Stromal cell of bone marrow (primary cell): ENCODE measurements around the gene MEIS1.

ENCODE experiments used
- DNase-seq: peaks from one replicate; pipeline ENCODE4 v3.0.0-alpha.2; 2012; ENCODE audit warnings: low read depth

Gene MEIS1

GRCh38 chr2:66443979-66444861 lies 9.3 kb downstream of the MEIS1 start:
- DNase-seq, result no peak

- no peak for DNase-seq
Measured at GRCh38 chr2:66445076-66445924, 10.4 kb downstream of the MEIS1 start.

DNA sequence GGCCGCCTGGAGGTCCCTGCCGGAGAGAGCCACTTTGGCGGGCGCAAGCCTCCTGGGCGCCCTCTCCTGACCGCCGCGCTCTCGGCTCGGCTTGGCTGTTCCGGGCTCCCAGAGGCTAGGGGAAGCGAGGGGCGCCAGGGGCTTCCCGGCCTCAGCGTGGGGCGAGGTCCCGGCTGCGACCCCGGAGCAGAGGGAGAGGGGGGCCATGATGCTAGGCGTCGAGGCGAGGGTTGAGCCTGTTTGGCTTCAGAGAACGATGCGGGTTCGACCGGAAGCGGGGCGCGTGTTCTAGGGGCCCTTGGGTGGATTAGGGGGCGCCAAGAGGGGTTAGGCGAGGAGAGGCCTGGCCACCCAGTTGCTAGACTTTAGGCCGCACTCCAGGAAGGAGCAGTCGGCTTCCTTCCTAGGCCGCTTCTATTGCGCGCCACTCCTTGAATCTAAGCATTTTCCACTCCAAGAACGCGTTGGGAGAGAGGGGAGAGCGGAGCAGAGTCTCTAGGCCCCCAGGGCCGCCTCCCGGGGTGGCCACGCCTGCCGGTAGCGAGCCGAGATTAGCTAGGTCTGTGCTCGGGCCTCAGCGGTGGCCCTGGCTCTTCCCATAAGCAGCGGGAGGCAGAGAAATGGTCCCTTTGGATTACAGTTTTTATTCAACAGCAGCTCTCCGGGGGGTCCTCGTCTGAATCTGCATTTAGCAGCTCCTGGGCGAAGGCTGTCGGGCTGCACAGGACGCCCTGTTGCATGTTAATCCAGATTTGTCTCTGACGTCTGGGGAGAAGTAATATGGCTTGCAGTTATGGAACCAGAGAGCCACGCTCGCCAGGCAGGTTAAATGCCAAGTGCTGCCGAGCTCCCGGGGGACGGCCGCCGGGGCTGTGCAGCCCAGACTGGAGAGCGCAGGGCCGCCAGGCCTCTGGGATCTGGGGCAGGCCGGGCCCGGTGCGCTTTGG lies 11.3 kb downstream of the MEIS1 start:
- DNase-seq, result no peak

DNA sequence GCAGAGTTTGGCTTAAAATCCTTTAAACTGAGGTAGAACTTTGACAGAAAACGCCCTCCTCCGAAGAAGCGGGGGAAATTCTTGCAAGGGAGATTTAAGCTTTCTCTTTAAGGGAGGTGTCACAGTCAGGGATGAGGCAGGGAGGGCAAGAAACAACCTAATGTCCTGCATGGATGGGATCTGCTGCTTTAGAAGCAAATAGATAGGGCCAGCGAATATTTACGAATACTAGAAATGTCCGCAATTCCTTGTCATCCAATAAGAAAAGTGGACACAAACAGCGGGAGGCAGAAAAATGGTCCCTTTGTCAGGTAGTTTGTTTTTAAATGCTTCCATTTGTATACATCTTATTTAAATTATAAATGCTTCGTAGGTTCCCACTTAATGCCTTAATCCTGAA lies 12.0 kb downstream of the MEIS1 start:
- no peak for DNase-seq

GRCh38 chr2:66447677-66448076 lies 12.8 kb downstream of the MEIS1 start:
- no peak for DNase-seq

DNA sequence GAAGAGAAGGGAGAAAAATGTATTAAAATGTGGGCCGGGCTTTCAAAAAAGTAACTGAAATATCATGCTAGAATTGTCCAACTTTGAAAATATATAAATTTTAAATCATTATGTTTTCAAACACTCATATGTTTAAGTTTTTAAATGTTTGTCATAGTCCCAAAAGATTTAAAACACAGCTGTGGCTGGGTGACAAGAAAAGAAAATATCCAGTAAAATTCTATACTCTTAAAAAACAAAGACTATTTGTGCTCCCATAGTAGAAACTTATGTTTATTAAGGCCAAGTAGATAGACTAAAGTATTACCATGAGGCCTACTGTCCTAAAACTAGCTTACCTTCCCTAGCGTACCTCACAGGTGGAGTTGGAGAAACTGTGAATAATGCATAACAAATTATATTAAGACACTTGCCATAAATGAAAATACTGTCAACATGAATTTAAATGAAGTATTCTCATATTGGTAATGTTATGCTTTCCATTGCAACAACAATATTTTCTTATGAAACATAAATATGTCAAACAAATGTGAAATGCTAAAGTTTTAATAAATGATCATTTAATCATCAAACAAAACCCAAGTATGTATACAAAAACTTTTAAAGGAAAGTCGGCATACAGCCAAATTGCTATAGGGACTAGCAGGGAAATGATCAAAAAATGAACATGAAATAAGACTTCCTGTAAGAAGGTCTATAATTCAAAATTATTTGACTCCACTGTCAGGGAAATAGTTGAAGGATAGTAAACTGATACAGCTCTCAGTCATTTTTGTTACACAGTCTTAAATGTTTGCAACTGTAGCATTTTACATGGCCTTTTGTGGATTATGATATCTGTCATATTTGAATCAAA lies 13.4 kb downstream of the MEIS1 start:
- DNase-seq, result no peak

DNA sequence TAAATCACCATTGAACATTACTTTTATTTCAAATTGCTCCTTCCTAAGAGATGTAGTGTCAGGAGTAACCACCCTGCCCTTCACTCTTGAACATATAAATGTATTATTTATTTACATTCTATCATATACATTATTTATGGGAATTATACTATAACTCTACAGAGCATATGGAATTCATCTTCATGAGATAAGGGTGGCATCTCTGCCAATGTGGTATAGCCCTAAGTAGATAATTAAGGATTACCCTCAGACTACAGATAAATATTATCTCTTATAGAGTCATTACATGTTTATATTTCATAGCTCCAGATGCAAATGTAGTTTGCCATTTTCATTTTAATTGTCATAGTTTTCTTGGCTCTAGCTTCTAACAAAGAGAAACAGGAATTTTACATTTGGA lies 17.3 kb downstream of the MEIS1 start:
- no peak for DNase-seq

DNA sequence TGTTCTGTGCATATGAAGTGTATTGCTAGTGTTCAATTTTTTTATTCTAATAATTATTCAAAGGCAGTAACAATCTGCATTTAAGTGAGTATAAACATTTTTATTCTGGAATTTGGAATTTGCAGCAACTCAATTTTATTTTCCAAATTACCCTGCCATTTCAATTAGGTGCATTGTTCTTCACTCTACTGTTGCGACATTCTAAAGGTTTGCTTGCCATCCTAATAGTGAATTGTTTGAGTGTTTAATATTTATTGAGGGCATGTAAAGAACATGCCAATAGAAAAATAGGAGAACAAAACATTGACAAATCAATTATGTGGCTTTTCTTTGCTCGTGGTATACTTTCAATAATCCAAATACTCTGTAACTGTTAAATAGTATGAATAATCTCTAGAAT lies 18.0 kb downstream of the MEIS1 start:
- DNase-seq, result no peak

- DNase-seq, result no peak
Measured at GRCh38 chr2:66455490-66455889, 20.6 kb downstream of the MEIS1 start.

- DNase-seq, result no peak
Measured at GRCh38 chr2:66456183-66457041, 21.5 kb downstream of the MEIS1 start.

GRCh38 chr2:66457545-66457944 lies 22.6 kb downstream of the MEIS1 start:
- DNase-seq, result no peak

DNA sequence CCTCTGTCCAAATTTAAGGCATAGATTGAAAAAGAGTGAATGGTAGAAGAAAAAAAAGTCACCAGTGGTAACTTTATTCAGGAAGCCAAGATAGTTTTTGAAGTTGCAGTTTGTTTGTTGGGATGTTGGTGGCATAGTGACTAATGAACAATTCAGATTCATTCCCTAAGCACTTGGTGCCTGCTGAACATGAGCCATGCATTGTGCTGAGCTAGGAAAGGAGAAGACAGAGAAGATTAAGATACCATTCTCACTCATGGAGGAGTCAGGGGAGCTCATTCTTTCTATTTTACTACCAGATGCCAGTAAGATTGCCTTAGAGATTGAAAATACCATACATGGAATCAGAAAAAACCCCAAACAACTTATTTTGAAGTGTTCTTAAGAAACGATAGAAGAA lies 25.1 kb downstream of the MEIS1 start:
- DNase-seq, result no peak

GRCh38 chr2:66461001-66461663 lies 26.2 kb downstream of the MEIS1 start:
- DNase-seq, result no peak

DNA sequence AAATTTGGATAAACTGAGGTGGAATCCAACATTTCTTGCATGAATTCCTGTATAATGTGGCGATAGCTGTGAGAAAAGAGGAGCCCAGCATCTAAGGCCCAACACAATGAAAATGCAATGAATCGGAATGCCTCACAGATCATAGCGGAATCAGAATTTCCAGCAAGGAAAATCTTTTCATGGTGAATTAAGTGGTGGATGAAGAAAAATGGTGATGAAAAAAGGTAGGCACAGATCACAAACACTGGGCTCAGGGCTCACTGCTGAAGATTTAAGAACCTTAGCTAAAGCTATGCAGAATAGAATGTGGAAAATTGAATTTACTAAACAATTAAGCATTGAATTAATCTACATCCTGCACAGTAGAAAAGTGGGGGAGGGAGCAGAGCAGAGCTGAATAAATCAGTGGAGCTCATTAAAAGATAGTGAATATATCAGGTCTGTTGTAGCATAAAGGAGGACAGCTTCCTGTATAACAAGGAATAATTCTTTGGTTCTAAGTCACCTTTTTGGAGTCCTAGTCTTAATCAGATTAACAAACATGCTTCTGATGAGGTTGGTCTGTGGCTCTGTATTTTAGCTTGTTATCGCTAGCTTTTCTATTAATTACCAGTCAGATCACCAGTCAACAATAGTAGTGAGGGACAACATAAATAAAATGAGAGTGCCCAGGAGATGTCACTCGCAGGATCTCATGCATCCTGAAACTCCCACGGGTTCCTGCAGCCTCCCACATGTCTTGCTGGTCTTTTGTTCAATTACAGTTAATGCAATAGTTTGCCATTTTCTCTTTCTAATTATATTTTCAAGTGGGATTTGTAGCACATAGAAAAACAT lies 27.0 kb downstream of the MEIS1 start:
- no peak for DNase-seq

DNA sequence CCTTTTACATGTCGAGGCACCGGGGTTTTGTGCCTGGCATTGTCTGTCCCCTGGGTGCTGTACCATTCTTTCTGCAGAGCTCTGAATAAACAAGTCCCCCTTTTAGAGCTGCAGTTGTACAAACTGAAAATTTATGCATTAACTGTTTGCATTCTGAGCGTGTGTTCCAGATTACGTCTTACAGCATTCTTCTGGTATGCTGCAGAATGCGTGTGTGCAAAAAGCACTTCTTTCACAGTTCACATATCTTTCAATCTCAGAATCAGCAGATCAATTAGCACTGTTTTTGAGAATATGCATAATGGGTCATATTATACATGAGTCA lies 27.5 kb downstream of the MEIS1 start:
- DNase-seq, result no peak

GRCh38 chr2:66463206-66463755 lies 28.4 kb downstream of the MEIS1 start:
- DNase-seq, result no peak

GRCh38 chr2:66464930-66465637 lies 30.2 kb downstream of the MEIS1 start:
- DNase-seq, result no peak

DNA sequence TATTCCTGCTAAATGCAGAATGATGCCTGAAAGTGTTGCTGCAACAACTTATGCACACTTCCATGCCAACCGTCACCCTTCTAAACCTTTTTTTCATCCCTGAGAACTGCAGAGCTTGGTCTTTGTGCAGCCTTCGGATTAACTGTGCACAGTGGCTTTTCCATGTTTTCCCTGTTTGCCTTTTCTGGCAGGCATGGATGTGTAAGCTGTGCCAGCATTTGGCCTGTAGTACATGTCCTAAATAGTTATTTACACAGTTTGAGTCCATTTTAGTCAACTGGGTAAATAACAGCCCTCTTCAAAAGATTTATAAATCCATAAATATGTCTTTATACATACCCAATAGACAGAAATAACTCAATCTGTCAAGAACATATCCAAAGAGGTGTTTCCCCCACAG lies 31.5 kb downstream of the MEIS1 start:
- DNase-seq, result no peak
